ENCODE measurements around the gene TAF1.

- TF ChIP-seq POLR2AphosphoS5 (IDR thresholded peaks at IDR 0.05; ENCODE audit: low read depth, low read length) (no peak), NRF1 (IDR thresholded peaks at IDR 0.05; ENCODE audit: low read depth, low read length) (no peak), JUN (IDR thresholded peaks at IDR 0.05; ENCODE audit: low read depth, low read length) (no peak), TAF7 (optimal IDR thresholded peaks at IDR 0.05; ENCODE audit: borderline replicate concordance, low read depth, low read length) (no peak), KDM1A (IDR thresholded peaks at IDR 0.05; ENCODE audit: borderline replicate concordance, low read length) (no peak), KDM5A (IDR thresholded peaks at IDR 0.05; ENCODE audit: low read length) (no peak), YY1 (IDR thresholded peaks at IDR 0.05; ENCODE audit: low read depth, low read length) (no peak), POLR2A (IDR thresholded peaks at IDR 0.05; ENCODE audit: control extremely low read depth in 1 of 2, low read depth in 2 of 2, low read length in 2 of 2) (no peak)
Measured at GRCh38 chrX:71514367-71515037, 148.3 kb downstream of the TAF1 start.

Data from H1 (cell line).